ENCODE results near the gene PLEKHF1.
"Not testable (repeated sequence)": the region's sequence is repeated elsewhere in the genome, so short reads cannot be mapped to it uniquely, and the experiment has no call there.

PLEKHF1 gene

DNA sequence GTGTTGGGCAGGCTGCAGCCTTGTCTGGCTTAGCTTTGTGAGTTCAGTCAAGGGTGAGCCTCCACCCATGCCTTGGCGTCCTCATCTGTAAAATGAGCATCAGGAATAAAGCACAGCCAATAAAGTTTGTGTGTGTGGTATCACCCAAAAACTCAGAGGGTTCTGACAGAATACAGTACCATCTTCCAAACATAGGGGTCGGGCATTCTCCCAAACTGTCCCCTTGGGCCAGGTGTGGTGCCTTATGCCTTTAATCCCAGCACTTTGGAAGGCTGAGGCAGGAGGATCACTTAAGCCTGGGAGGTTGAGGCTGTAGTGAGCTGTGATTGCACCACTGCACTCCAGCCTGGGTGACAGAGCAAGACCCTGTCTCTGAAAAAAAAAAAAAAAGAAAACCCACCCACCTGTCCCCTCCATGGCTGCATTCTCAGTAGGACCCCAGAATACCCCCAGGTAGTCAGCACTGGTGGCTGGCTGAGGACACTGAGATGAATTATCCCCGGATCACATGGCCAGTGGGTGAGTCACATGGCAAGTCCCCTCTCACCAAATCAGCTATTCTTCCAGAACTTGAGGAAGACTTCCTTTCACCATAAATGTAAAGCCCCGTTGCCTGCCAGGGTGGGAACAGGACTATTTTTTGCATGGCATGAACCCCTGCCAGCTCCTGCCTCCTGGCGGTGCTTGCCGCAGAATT, 40.6 kb upstream of the PLEKHF1 start:
- Histone ChIP-seq H3K4me1 (ENCODE audit: control insufficient read depth, insufficient read depth, low read length) (peaks cover 2% of the 10 kb centered on the region; the same call in 1 of the 2 replicates), H3K4me3 (ENCODE audit: low read length) (no peak overlapping the region), H3K27ac (ENCODE audit: low read length) (no peak overlapping the region), H3K27me3 (ENCODE audit: control insufficient read depth, insufficient read depth, low read length) (no peaks in the 10 kb centered on the region), H3K9me3 (ENCODE audit: control insufficient read depth, insufficient read depth, low read length) (no peaks in the 10 kb centered on the region), H3K36me3 (ENCODE audit: control insufficient read depth, insufficient read depth, low read length) (no peaks in the 10 kb centered on the region)
- no CpG with 5 or more reads among the region's 6 CpGs for WGBS (ENCODE audit: insufficient coverage, insufficient read length)
- DNase-seq (ENCODE audit: low read depth, low spot score) = no peak

DNA sequence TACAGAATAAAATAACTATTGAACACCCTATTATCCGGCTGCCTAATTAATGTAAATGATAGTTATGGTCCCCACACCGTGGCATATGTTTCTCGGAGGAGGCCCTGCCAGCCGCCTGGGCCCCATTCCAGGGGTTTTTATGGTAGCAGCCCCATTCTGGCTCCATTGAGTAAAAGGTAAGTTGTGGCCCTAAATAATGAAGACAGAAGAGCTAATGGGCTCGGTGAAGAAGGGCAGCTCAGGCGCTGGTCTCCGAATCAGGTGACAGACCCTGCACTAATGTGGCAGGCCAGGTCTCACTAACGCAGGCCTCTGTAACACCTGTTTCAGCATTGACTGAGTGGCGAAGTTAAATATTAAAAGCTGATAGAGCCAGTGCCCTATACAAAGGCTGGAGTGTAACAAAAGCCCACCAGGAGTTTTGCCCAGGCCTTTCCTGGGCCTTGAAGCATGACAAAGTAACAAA, 40.0 kb upstream of the PLEKHF1 start:
- no peaks in the 10 kb centered on the region for H3K36me3 ChIP-seq (ENCODE audit: control insufficient read depth, insufficient read depth, low read length)
- H3K4me3 ChIP-seq (ENCODE audit: low read length) = no peak overlapping the region
- no peak overlapping the region for H3K27ac ChIP-seq (ENCODE audit: low read length)
- no peaks in the 10 kb centered on the region for H3K9me3 ChIP-seq (ENCODE audit: control insufficient read depth, insufficient read depth, low read length)
- DNase-seq (ENCODE audit: low read depth, low spot score) = no peak
- no peaks in the 10 kb centered on the region for H3K27me3 ChIP-seq (ENCODE audit: control insufficient read depth, insufficient read depth, low read length)
- WGBS (ENCODE audit: insufficient coverage, insufficient read length) = no CpG with 5 or more reads among the region's 9 CpGs
- peaks cover 2% of the 10 kb centered on the region; the same call in 1 of the 2 replicates for H3K4me1 ChIP-seq (ENCODE audit: control insufficient read depth, insufficient read depth, low read length)

DNA sequence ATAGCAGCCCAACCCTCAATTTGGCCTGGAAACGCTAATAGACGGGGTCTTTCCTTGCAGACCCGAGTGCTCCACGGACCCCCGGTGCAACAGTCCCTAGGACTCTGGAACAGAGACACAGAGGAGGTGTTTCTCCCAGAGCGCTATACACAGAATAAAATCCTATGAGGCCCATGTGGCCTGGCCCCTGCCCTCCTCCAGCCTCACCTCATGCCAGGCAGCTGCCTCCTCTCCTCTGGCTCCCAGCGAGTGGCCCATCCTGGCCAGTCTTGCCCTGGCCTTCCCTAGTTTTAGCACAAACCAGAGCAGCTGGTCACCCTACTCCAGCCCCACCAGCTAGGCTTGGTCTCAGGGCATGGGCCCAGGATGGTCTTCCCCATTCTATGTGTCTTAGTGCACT, 38.9 kb upstream of the PLEKHF1 start:
- H3K36me3 ChIP-seq (ENCODE audit: control insufficient read depth, insufficient read depth, low read length) = no peaks in the 10 kb centered on the region
- no peak overlapping the region for H3K4me3 ChIP-seq (ENCODE audit: low read length)
- peaks cover 2% of the 10 kb centered on the region; the same call in 1 of the 2 replicates for H3K4me1 ChIP-seq (ENCODE audit: control insufficient read depth, insufficient read depth, low read length)
- no peaks in the 10 kb centered on the region for H3K27me3 ChIP-seq (ENCODE audit: control insufficient read depth, insufficient read depth, low read length)
- no CpG with 5 or more reads among the region's 7 CpGs for WGBS (ENCODE audit: insufficient coverage, insufficient read length)
- no peak overlapping the region for H3K27ac ChIP-seq (ENCODE audit: low read length)
- no peak for DNase-seq (ENCODE audit: low read depth, low spot score)
- no peaks in the 10 kb centered on the region for H3K9me3 ChIP-seq (ENCODE audit: control insufficient read depth, insufficient read depth, low read length)

DNA sequence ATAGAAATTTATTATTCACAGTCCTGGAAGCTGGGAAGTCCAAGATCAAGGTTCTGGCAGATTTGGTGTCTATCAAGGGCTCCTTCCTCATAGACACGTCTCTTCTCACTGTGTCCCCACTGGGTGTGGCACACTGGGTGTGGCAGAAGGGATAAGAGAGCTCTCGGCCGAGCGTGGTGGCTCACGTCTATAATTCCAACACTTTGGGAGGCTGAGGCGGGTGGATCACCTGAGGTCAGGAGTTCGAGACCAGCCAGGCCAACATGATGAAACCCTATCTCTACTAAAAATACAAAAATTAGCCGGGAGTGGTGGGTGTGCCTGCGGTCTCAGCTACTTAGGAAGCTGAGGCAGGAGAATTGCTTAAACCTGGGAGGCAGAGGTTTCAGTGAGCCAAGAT, 38.4 kb upstream of the PLEKHF1 start:
- not testable (repeated sequence) for H3K27me3 ChIP-seq (ENCODE audit: control insufficient read depth, insufficient read depth, low read length); H3K27ac ChIP-seq (ENCODE audit: low read length); H3K4me1 ChIP-seq (ENCODE audit: control insufficient read depth, insufficient read depth, low read length); H3K9me3 ChIP-seq (ENCODE audit: control insufficient read depth, insufficient read depth, low read length); H3K36me3 ChIP-seq (ENCODE audit: control insufficient read depth, insufficient read depth, low read length); DNase-seq (ENCODE audit: low read depth, low spot score); H3K4me3 ChIP-seq (ENCODE audit: low read length)
- no CpG with 5 or more reads among the region's 9 CpGs for WGBS (ENCODE audit: insufficient coverage, insufficient read length)

DNA sequence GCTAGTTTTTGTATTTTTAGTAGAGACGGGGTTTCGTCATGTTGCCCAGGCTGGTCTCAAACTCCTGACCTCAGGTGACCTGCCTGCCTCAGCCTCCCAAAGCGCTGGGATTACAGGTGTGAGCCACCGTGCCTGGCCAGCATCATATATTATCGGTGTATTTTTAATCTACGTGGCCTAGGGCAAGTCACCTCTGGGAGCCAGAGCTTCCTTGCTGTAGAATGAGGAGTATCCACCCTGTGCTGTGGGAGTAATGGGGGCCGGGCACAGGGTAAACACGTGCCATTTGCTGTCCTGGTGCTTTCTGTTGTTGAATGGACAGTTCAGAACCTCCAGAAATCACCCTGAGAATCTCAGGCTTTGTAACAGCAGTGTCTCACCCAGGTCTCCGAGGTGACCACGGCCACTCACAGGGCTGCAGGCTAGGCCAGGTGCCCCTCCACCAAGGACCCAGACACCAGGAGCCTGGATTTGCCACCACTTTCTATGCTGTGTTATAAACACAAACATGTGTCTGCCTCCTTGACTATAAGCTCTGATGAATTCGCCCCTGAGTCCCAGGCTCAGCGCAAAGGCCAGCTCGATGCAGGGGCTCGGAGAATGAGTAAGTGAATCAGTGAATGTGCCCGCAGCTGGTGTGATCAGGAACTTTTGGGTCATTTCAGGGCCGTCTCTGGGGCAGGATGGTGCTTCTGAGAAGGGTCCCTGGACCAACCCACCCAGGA, 36.4 kb upstream of the PLEKHF1 start:
- H3K9me3 ChIP-seq (ENCODE audit: control insufficient read depth, insufficient read depth, low read length) = no peaks in the 10 kb centered on the region
- DNase-seq (ENCODE audit: low read depth, low spot score) = no peak
- no peaks in the 10 kb centered on the region for H3K36me3 ChIP-seq (ENCODE audit: control insufficient read depth, insufficient read depth, low read length)
- no peak overlapping the region for H3K4me3 ChIP-seq (ENCODE audit: low read length)
- no CpG with 5 or more reads among the region's 16 CpGs for WGBS (ENCODE audit: insufficient coverage, insufficient read length)
- no peak overlapping the region for H3K27ac ChIP-seq (ENCODE audit: low read length)
- no peaks in the 10 kb centered on the region for H3K27me3 ChIP-seq (ENCODE audit: control insufficient read depth, insufficient read depth, low read length)
- H3K4me1 ChIP-seq (ENCODE audit: control insufficient read depth, insufficient read depth, low read length) = peaks cover 2% of the 10 kb centered on the region; the same call in 1 of the 2 replicates

DNA sequence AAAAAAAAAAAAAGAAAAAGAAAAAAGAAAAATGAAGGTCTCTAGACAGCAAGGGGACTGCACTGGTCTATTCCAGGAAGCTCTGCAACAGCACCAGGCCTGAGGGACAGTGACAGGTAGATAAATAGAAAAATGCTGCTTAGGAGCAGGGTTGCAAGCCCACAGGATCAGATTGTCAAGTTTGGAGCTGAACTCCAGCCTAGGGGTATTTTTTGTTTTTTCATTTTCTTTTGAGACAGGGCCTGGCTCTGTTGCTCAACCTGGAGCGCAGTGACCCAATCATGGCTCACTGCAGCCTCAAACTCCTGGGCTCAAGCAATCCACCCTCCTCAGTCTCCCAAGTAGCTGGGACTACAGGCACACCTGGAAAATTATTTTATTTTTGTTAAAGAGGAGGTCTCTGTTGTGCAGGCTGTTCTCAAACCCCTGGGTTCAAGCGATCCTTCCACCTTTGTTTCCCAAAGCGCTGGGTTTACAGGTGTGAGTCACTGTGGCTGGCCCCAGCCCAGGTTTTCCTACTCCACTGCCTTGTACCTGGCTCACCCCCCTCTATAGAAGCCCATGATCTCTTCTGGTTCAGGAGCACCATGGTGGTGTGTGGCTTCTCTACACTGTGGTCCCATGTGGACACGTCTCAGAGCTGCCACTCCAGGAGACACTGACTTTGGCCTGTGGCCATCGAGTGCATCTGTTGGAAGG, 35.3 kb upstream of the PLEKHF1 start:
- no peak for DNase-seq (ENCODE audit: low read depth, low spot score)
- WGBS (ENCODE audit: insufficient coverage, insufficient read length) = no CpG with 5 or more reads among the region's 5 CpGs
- Histone ChIP-seq H3K4me3 (ENCODE audit: low read length) (no peak overlapping the region), H3K9me3 (ENCODE audit: control insufficient read depth, insufficient read depth, low read length) (no peaks in the 10 kb centered on the region), H3K27ac (ENCODE audit: low read length) (no peak overlapping the region), H3K27me3 (ENCODE audit: control insufficient read depth, insufficient read depth, low read length) (no peaks in the 10 kb centered on the region), H3K4me1 (ENCODE audit: control insufficient read depth, insufficient read depth, low read length) (peaks cover 2% of the 10 kb centered on the region; the same call in 1 of the 2 replicates), H3K36me3 (ENCODE audit: control insufficient read depth, insufficient read depth, low read length) (no peaks in the 10 kb centered on the region)

DNA sequence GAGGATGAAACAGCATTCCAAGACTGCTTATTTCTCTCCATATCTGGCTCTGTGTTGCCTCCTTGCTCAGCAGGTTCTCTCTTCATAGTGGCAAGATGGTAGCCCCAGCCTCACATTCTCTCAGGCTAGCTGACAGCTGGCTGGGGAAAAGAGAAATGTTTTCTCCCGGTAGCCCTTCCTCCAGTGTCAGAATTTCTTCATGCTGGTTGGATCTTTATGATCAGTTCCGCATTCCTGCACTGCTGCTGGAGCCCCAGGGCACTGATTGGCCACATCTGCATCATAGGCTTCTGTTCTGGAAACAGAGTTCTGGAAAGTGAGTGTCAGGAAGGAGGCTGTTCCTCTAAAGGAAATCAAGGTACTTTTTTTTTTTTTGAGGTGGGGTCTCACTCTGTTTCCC, 34.6 kb upstream of the PLEKHF1 start:
- DNase-seq (ENCODE audit: low read depth, low spot score) = no peak
- H3K27me3 ChIP-seq (ENCODE audit: control insufficient read depth, insufficient read depth, low read length) = no peaks in the 10 kb centered on the region
- no peaks in the 10 kb centered on the region for H3K9me3 ChIP-seq (ENCODE audit: control insufficient read depth, insufficient read depth, low read length)
- no peak overlapping the region for H3K4me3 ChIP-seq (ENCODE audit: low read length)
- H3K36me3 ChIP-seq (ENCODE audit: control insufficient read depth, insufficient read depth, low read length) = no peaks in the 10 kb centered on the region
- no CpG with 5 or more reads among the region's 2 CpGs for WGBS (ENCODE audit: insufficient coverage, insufficient read length)
- no peak overlapping the region for H3K27ac ChIP-seq (ENCODE audit: low read length)
- H3K4me1 ChIP-seq (ENCODE audit: control insufficient read depth, insufficient read depth, low read length) = peaks cover 2% of the 10 kb centered on the region; the same call in 1 of the 2 replicates

DNA sequence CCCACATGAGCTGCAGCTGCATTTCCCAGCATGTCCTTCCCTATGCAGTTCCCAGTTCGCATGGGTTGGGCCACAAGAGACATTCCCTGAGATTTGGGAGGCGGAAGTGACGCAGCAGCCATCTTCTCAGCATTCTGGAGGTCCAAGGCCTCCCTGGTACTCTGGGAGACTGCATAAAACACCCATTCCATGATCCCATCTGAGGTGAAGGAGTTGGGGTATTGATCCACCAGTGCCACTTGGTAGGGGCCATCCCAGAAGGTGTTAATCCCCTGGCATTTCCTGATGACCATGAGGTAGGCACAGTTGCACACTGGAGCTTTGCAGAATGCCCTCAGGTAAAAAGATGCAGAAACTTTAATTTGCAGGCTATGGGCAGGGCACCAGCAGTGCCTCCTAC, 33.8 kb upstream of the PLEKHF1 start:
- H3K4me1 ChIP-seq (ENCODE audit: control insufficient read depth, insufficient read depth, low read length) = peaks cover under 1% of the 10 kb centered on the region; the same call in 1 of the 2 replicates
- DNase-seq (ENCODE audit: low read depth, low spot score) = no peak
- no peaks in the 10 kb centered on the region for H3K36me3 ChIP-seq (ENCODE audit: control insufficient read depth, insufficient read depth, low read length)
- H3K27ac ChIP-seq (ENCODE audit: low read length) = no peak overlapping the region
- no peaks in the 10 kb centered on the region for H3K9me3 ChIP-seq (ENCODE audit: control insufficient read depth, insufficient read depth, low read length)
- WGBS (ENCODE audit: insufficient coverage, insufficient read length) = no CpG with 5 or more reads among the region's 3 CpGs
- no peak overlapping the region for H3K4me3 ChIP-seq (ENCODE audit: low read length)
- H3K27me3 ChIP-seq (ENCODE audit: control insufficient read depth, insufficient read depth, low read length) = no peaks in the 10 kb centered on the region

DNA sequence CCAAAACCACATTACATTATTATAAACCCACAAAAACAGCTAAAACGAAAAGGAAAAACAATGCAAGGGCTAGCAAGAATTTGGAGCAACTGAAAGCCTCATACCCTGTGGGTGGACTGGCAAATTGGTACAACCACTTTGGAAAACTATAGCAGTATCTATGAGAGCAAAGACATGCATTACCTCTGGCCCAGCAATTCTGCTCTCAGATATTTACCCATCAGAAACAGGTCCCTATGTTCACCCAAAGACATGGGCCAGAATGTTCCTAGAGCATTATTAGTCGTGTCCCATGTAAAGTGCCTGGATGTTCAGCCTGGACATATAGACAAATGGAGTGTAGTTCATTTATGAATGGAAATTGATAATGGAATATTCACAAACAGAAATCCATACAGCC, 31.3 kb upstream of the PLEKHF1 start:
- Histone ChIP-seq H3K36me3 (ENCODE audit: control insufficient read depth, insufficient read depth, low read length) (no peaks in the 10 kb centered on the region), H3K4me1 (ENCODE audit: control insufficient read depth, insufficient read depth, low read length) (no peaks in the 10 kb centered on the region), H3K4me3 (ENCODE audit: low read length) (no peak overlapping the region), H3K9me3 (ENCODE audit: control insufficient read depth, insufficient read depth, low read length) (no peaks in the 10 kb centered on the region), H3K27me3 (ENCODE audit: control insufficient read depth, insufficient read depth, low read length) (no peaks in the 10 kb centered on the region), H3K27ac (ENCODE audit: low read length) (no peak overlapping the region)
- no peak for DNase-seq (ENCODE audit: low read depth, low spot score)
- WGBS (ENCODE audit: insufficient coverage, insufficient read length) = 100% methylated on average over 1 of the region's 2 CpGs

DNA sequence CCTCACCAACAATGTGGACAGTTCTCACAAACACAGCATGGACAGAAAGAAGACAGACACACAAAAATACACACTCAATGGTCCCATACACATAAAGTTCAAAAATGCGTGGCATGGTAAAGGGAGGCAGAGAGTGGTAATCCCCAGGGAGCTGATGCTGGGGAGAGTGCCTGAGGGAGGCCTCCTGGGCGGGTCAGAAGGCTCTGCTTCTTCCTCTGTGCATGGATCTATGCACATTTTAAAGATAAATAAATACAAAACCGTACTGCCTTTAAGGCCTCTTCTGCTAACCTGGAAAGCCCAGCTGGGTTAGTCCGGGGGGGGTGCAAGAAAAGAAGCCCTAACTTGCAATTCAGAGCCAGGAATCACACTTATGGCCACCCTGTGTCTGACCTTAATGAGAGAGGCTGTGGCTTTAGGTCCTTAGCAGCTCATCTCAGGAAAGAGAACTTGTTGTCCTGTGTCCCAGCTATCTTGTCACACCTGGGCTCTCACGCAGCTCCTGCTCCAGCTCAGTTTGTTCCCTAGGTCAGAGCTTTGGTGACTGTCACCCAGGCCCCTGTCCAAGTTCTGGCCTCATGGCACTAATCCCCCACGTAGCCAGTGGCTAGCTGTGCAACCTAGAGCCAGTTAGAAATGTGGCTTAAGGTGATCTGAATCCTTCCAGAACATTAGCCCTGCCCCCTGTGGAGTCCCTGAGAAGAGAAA, 30.7 kb upstream of the PLEKHF1 start:
- Histone ChIP-seq H3K36me3 (ENCODE audit: control insufficient read depth, insufficient read depth, low read length) (no peaks in the 10 kb centered on the region), H3K27me3 (ENCODE audit: control insufficient read depth, insufficient read depth, low read length) (no peaks in the 10 kb centered on the region), H3K27ac (ENCODE audit: low read length) (no peak overlapping the region), H3K4me3 (ENCODE audit: low read length) (no peak overlapping the region), H3K4me1 (ENCODE audit: control insufficient read depth, insufficient read depth, low read length) (no peaks in the 10 kb centered on the region), H3K9me3 (ENCODE audit: control insufficient read depth, insufficient read depth, low read length) (no peaks in the 10 kb centered on the region)
- WGBS (ENCODE audit: insufficient coverage, insufficient read length) = no CpG with 5 or more reads among the region's 6 CpGs
- DNase-seq (ENCODE audit: low read depth, low spot score) = no peak

All from iPS DF 6.9 (cell line).